HG03025 (cell line): ENCODE measurements around the gene COL6A2.

ENCODE experiments used
- ATAC-seq: cut with Tn5 transposase; IDR thresholded peaks from one replicate; pipeline ENCODE4 v1.9.1; 2021; ENCODE audit warnings: mild to moderate bottlenecking, moderate library complexity; ENCODE audit not compliant: unreplicated experiment, low FRiP score

COL6A2 gene

DNA sequence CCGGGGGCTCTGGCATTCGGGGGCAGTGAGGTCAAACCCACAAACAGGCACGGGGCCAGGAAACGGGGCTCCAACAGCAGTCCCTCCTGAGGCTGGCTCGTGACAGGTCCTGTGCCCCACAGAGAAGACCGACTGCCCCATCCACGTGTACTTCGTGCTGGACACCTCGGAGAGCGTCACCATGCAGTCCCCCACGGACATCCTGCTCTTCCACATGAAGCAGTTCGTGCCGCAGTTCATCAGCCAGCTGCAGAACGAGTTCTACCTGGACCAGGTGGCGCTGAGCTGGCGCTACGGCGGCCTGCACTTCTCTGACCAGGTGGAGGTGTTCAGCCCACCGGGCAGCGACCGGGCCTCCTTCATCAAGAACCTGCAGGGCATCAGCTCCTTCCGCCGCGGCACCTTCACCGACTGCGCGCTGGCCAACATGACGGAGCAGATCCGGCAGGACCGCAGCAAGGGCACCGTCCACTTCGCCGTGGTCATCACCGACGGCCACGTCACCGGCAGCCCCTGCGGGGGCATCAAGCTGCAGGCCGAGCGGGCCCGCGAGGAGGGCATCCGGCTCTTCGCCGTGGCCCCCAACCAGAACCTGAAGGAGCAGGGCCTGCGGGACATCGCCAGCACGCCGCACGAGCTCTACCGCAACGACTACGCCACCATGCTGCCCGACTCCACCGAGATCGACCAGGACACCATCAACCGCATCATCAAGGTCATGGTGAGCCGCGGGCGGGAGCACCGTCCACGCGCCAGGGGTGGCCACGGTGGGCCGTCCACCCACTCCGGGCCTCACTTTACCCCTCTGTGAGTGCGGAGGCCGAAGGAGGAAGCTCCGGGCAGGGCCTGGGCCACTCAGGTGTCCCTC, 14.2 kb downstream of the COL6A2 start:
- ATAC-seq, result no peak

DNA sequence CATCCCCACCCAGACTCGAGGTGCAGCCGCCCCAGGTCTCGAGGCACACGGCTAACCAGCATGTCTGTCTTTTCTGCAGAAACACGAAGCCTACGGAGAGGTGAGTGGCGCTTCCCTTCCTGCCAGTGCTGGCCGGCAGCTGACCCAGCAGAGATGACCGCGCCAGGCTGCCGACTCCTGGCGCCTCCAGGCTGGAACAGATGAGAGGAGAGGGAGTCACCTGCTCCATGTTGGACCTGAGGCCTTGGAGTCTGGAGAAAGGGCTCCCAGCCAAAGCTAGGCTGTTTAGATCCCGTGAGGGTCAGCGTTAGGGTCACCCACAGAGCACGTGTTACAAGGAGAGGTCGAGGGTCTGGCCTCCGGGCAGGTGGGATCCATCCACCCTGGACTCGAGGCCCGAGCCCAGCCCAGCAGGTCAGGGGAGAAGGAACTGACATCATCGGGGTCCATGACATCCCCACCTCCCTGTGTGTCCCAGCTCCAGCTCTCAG, 14.9 kb downstream of the COL6A2 start:
- ATAC-seq, result no peak

DNA sequence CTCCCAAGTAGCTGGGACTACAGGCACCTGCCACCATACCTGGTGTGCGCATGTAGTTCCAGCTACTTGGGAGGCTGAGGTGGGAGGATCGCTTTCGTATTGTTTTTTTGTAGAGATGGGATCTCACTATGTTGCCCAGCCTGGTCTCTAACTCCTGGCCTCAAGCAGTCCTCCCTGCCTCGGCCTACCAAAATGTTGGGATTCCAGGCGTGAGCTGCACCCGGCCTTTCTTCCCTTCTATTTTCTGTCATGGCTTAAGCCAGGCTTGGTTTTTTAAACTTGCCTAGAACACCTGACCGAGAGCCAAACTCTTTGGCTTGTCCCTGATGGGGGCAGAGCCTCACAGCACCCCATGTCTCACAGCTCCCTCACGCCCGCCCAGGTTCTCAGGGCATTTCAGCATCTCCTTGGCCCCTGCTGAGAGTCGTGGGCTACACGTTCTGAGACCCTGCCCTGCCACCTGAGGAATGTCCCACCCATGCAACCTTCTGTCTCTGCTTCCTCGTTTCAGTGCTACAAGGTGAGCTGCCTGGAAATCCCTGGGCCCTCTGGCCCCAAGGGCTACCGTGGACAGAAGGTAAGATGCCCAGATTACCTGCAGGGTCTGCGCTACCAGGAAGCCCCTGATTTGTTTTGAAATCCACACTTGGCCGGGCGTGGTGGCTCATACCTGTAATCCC, 15.7 kb downstream of the COL6A2 start:
- no peak for ATAC-seq

DNA sequence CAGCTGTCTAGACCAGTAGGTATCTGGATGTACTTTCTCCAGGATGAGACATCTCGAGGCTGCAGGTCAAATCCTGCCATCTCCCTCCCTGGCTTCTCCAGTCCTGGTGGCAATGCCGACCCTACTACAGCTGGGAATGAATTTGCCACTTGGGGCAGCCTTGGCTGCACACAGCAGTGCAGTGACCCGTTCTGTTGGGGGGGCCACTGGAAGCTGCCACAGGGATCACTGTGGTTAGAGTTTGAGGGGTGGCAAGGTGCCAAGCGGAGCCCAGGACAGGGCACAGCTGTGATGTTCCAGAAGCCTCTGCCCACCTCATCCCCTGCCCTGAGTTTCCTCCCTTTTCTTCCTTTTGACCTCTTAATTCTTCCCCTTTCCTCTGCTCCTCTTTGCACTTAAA, 17.1 kb downstream of the COL6A2 start:
- ATAC-seq, result no peak

DNA sequence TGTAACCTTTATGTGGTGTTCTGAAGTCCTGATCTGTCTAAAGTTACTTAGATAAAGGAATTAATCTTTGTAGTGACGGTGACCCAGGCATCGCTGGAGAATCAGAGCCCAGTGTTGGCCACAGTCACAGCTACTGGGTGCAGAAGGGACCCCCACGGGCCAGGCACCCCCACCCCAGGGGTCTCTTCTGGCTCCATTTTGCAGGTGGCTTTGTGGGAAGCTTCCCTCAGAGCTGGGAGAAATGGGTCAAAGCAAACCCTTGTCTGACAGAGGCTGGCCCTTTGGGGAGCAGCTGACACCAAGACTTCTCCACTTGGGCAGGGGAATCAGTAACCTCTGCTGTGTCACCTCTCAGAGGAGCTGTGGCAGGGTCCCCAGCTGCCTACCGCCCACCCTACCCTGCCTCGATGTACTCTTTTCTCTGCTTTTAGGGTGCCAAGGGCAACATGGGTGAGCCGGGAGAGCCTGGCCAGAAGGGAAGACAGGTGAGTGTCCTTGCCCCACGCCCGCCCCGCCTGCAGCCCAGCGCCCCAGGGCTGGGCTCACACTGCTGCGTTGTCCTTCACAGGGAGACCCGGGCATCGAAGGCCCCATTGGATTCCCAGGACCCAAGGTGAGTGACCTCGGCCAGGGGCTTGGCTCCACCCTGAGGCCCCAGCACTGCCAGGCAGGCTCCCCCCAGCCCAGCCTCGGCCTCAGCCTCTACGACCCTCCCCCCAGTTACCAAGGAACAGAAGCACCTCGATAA, 17.7 kb downstream of the COL6A2 start:
- no peak for ATAC-seq

DNA sequence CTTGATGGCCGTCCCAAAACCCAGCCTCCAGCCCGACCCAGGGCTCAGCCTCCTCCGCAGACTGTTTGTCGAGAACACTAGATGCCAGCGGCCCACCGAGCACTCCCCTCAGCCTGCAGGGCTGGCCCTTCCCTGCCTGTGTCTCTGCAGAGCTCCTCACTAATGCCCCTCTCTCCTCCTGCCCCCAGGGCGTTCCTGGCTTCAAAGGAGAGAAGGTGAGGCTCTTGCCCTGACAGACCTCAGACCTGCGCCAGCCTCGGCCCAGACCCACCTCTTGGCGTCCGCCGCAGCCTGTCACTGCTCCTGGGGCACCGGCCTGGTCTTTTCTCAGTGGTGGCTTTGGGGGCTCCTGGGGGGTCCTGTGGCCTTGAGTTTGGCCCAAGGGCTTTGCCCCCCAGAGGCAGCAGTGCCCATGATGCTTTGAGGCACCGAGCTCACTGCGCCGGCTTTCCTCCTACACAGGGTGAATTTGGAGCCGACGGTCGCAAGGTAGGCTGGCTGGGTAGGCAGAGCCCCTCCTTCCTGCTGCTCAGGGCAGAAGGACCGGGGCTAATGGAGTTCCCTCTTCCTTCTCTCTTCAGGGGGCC, 18.4 kb downstream of the COL6A2 start:
- no peak for ATAC-seq

DNA sequence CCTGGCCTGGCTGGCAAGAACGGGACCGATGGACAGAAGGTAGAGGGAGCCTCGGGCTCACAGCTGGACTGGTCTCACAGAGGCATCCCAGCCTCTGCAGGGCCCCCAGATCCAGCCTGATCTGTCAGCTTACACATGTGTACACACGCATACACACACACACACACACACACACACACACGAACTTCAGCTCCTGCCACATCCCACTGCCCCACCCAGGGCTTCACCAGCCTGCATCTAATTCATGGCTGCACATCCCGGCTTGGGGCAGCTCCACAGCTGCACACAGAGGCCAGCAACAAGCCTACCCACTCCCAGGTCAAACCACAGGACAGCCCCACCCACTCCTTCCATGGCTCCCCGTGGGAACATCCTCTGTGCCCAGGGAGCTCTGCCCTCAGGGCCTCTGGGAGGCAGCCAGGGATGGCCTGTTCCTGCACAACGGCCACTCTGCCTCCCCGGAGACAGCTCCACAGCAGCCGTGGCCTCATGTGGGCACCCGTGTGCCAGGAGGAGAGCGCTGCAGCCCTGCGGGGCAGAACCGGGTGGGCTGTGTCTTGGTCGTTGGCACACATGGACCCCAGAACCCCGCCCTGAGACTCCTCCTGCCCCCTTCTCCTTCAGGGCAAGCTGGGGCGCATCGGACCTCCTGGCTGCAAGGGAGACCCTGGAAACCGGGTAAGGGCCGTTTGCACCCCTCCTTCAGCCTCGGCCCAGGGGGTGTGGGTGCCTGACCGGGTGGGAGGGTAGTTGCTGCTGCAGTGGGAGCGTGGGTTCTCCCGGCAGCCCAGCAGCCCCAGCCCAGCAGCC, 19.1 kb downstream of the COL6A2 start:
- ATAC-seq, result no peak

DNA sequence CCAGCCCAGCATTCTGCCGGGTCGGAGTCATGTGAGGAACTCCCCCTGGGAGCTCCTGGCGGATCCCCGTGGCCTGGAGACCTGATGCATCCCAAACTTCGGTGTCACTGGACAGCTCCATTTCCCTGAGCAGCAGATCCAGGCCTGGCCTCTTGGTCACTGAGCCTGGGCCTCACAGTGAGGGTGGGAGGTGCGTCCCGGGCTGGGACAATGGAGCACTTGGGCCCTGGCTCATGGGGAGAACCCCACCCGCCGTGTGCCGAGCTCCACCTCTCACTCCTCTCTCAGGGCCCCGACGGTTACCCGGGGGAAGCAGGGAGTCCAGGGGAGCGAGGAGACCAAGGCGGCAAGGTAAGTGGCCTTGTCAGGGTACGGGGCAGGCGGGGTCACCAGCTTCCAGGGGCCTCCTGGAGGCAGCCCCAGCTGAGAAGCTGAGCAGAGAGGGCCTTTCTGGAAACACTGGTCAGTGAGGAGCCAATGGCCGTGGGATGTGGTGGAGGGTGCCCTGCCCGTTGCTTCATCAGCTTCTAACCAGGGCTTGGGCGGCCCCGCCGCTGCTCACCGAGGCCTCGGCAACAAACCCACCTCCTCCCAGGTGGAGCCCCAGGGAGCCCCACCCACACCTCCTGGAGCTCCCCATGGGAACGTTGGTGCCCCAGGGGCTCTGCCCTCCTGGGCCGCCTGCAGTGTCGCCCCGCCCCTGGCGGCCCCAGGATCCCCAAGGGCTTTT, 19.8 kb downstream of the COL6A2 start:
- ATAC-seq, result no peak

DNA sequence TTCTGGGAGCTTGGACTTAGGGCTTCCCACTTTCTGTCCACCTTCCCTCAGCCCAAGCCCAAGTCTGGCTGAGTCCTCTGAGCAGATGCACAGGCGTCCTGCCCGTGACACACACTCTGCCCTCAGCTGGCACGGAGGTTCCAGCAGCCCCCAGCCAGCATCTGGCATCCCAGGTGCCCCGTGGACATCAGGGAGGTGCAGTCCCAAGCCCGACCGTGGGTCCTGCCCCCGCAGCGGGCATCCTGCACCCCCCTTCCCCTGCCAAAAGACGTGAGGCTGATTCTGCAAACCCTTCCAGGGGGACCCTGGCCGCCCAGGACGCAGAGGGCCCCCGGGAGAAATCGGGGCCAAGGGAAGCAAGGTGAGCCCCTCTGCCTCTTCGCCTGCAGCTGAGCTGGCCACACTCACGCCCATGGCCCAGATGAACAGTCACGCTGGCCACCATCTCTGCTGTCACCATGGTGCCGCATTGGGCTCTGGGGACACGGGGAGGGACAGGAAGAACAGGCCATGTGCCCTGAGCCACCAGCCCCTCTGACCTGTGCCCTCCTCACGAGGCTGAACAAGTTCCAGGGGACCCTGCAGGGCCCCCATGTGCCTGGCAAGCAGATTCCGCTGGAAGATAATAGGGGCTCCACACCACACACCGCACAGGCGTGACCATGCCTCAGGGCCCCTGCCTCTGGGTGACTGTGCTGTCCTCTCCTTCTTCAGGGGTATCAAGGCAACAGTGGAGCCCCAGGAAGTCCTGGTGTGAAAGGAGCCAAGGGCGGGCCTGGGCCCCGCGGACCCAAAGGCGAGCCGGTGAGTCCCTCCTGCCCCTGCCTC, 20.6 kb downstream of the COL6A2 start:
- ATAC-seq, result no peak

DNA sequence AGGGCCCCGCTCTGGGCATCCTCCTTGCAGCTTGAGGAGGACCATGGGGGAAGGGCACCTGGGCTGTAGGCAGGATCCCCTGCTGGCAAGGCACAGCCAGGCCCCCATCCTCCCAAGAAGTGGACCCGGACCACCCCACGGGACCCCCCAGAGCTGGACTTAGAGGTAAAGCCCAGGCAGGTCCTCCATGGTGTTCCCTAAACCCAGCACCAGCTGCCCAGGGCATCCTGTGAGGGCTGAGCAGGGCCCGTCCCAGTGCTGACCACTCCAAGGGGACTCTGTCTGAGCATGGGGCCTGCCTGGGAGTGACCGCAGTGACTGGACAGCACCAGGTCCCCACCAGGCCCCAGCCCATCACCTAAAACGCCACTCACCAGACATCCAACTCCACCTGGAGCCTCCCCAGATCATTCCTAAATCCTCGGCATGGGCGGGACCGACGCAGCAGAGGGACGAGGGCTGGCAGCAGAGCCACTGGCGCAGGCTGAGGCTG, 21.3 kb downstream of the COL6A2 start:
- ATAC-seq, result no peak

DNA sequence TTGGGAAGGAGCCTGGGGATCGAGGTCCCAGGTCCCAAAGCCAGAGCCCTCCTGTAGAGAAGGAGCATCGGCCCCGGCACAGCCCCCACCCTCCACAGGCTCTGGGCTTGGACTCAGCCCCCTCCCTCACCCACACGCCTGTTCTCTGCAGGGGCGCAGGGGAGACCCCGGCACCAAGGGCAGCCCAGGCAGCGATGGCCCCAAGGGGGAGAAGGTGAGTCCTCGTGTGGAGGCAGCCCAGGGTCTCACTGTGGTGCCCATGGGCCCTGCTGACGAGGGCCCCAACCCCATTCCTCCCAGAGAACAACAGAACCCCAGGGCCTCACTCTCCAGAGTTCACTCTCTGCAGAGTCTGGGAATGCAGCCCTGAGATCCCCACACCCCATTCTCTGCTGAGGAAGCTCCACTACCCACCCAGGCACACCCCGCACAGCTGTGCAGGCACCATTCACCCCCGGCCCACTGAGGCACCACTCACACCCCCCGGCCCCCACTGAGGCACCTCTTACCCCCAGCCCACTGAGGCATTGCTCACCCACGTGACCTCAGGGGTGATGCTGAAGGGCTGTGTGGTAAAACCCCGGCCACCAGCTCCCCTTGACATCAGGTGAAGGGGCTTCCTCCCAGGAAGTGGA, 21.8 kb downstream of the COL6A2 start:
- no peak for ATAC-seq

DNA sequence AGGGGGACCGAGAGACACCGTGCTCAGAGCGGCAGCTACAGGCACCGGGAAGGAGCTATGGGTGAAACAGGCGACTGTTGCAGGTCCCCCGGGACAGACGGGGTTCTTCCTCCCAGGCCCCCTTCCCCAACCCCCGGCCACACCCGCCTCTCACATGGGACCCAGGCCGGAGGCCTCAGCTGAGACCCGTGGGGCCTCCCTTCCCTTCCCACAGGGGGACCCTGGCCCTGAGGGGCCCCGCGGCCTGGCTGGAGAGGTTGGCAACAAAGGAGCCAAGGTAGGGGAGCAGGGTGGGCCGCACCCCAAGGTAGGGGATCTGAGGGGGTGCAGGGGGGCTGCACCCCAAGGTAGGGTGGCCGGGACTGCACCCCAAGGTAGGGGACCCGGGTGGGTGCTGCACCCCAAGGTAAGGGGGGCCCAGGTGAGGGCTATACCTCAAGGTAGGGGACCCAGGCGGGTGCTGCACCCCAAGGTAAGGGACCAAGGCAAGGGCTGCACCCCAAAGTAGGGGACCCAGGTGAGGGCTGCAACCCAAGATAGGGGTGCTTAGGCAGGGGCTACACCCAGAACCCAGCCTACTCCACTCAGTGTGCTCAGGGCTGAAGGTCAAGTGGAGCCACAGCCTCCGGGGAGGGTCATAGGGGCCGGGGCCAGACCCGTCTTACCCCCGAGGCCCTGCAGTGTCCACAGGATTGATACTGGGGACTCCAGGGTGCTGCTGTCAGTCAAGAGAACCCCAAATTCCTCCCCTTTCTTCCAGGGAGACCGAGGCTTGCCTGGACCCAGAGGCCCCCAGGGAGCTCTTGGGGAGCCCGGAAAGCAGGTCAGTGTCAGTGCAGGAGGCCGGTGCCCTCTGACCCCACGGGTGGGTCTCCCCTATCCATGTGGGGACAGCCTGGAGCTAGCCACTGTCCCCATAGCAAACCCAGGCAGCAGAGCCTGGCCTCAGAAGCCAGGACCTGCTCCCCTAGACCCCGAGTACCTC, 22.7 kb downstream of the COL6A2 start:
- no peak for ATAC-seq

DNA sequence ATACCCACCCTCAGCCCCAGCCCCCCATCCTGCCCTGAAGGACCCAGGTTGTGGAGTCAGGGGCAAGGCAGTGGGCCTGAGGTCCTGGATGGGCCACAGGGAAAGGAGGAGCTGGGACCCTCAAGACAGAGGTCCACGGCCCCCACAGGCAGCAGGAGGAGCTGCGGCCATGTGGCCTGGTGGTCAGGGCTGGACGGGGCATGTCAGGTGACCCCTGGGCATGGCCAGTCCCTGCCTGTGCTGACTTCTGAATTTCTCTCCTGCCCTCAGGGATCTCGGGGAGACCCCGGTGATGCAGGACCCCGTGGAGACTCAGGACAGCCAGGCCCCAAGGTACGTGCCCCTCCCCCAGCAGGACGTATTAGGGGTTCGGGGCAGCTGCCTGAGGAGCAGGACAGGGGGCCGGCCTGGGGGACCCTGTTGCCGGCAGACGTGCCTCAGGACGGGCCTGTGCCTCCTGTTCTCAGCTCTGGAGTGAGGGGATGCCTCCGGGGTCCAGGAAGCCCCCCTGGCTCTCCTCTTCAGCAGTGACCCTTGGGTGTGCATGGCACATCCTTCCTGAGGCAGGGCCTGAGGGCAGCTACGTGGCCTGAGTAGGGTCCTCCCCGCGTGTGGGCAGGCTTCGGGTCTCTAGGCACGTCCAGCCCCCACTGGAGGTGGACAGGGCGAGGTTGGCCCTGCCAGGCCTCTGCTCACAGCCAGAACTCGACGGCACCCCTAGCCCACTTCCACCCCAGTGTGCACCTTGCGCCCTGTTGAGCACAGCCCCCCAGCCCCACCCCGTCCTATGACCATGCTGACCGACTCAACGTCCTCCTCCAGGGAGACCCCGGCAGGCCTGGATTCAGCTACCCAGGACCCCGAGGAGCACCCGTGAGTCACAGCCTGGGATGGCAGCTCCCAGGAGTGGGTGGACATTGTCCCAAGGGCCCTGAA, 23.6 kb downstream of the COL6A2 start:
- no peak for ATAC-seq

DNA sequence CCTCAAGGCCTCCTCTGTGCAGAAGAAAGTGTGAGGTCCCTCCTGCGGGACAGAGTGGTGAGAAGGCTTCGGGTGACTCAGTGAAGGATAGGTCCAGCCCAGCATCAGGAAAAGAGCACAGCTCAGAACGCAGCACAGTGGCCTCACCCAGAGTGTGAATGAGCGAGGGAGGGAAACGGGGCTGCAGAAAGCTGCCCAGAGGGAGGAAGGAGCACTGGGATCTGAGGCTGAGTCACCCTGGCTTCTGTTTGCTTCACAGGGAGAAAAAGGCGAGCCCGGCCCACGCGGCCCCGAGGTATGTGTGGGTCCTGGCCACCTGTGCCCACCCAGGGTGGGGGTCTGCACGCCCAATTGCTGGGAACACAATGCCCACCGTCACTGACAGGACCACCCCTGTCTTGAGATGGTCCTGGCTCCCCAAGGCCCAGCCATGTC, 24.3 kb downstream of the COL6A2 start:
- no peak for ATAC-seq
